Right atrium auricular region (tissue), 2 donors: ENCODE data around the gene CEMIP. TPM values are rescaled to one million over a fixed set of nuclear protein-coding genes. Genes with fewer than 3 reads are reported as not detected.

Source experiments
- DNase-seq: peaks from one replicate; pipeline ENCODE4 v3.0.0-alpha.2; 2019; ENCODE audit warnings: low spot score
- H3K27ac ChIP-seq, 2 donors: fragments of 200-600 bp; sonication (generic); 1 replicate in 1 of 2; 2 replicates in 1 of 2; pipeline ENCODE4 v1.5.1; 2016 to 2019
- H3K27me3 ChIP-seq, 2 donors: fragments of 200-600 bp; sonication (generic); one replicate each; pipeline versions ENCODE4 v1.5.1 to v1.6.0; 2017 to 2019
- H3K36me3 ChIP-seq: fragments of 200-600 bp; sonication (generic); one replicate; pipeline ENCODE4 v1.5.1; 2016
- H3K4me1 ChIP-seq, 2 donors: fragments of 200-600 bp; sonication (generic); one replicate each; pipeline versions ENCODE4 v1.5.1 to v1.6.0; 2017 to 2019
- H3K4me3 ChIP-seq, 2 donors: fragments of 200-600 bp; sonication (generic); 1 replicate in 1 of 2; 2 replicates in 1 of 2; pipeline ENCODE4 v1.5.1; 2017 to 2019; ENCODE audit warnings: mild to moderate bottlenecking in 1 of 2, moderate library complexity in 1 of 2
- H3K9me3 ChIP-seq, 2 donors: fragments of 200-600 bp; sonication (generic); one replicate each; pipeline ENCODE4 v1.5.1; 2019
- CTCF ChIP-seq, 2 donors: fragments of 200-600 bp; sonication (generic); IDR thresholded peaks; one replicate each; pipeline ENCODE4 v1.5.1; 2019; ENCODE audit warnings: antibody characterized with exemption in 2 of 2
- total RNA-seq, 2 donors: library from RNA; depleted of rRNA; stranded (reverse); fragments of >200 nt; gene quantifications; one replicate each; pipeline ENCODE4 v1.1.0, GENCODE V29; 2016

The CEMIP gene
- total RNA-seq, 2 donors from 2014 or later = 0.22 to 2.9 TPM

GRCh38 chr15:80769829-80770705 lies 9.1 kb upstream of the CEMIP start:
- H3K27me3 ChIP-seq = no peaks in the 10 kb centered on the region
- TF ChIP-seq CTCF (IDR thresholded peaks at IDR 0.05) = no peak
- H3K4me3 ChIP-seq = no peak overlapping the region
- H3K4me1 ChIP-seq = no peaks in the 10 kb centered on the region
- no peak for DNase-seq
- H3K36me3 ChIP-seq = no peaks in the 10 kb centered on the region
- H3K27ac ChIP-seq = no peak overlapping the region
- H3K9me3 ChIP-seq = no peaks in the 10 kb centered on the region

- Histone ChIP-seq H3K27me3 (no peaks in the 10 kb centered on the region), H3K4me1 (peaks cover 0 to 15% of the 10 kb centered on the region in 2 donors), H3K4me3 (no peak overlapping the region), H3K27ac (no peak overlapping the region), H3K9me3 (no peaks in the 10 kb centered on the region), H3K36me3 (no peaks in the 10 kb centered on the region)
- no peak for DNase-seq
- no peak for TF ChIP-seq CTCF (IDR thresholded peaks at IDR 0.05)
Measured at GRCh38 chr15:80773122-80773551, 6.0 kb upstream of the CEMIP start.

- TF ChIP-seq CTCF (IDR thresholded peaks at IDR 0.05) = no peak
- Histone ChIP-seq H3K4me3 (no peak overlapping the region), H3K36me3 (no peaks in the 10 kb centered on the region), H3K4me1 (peaks cover 0 to 20% of the 10 kb centered on the region in 2 donors), H3K27me3 (no peaks in the 10 kb centered on the region), H3K9me3 (no peaks in the 10 kb centered on the region), H3K27ac (no peak overlapping the region)
- DNase-seq = no peak
Measured at GRCh38 chr15:80773792-80774352, 5.3 kb upstream of the CEMIP start.

GRCh38 chr15:80774486-80774885 lies 4.7 kb upstream of the CEMIP start:
- Histone ChIP-seq H3K9me3 (no peaks in the 10 kb centered on the region), H3K4me3 (no peak overlapping the region), H3K27ac (no peak overlapping the region), H3K27me3 (no peaks in the 10 kb centered on the region), H3K4me1 (peaks cover 0 to 26% of the 10 kb centered on the region in 2 donors), H3K36me3 (no peaks in the 10 kb centered on the region)
- no peak for DNase-seq
- TF ChIP-seq CTCF (IDR thresholded peaks at IDR 0.05) = no peak

GRCh38 chr15:80775338-80775737 lies 3.8 kb upstream of the CEMIP start:
- Histone ChIP-seq H3K36me3 (no peaks in the 10 kb centered on the region), H3K4me3 (no peak overlapping the region), H3K9me3 (no peaks in the 10 kb centered on the region), H3K27me3 (no peaks in the 10 kb centered on the region), H3K4me1 (peaks cover 0 to 35% of the 10 kb centered on the region in 2 donors), H3K27ac (no peak overlapping the region)
- TF ChIP-seq CTCF (IDR thresholded peaks at IDR 0.05) = no peak
- no peak for DNase-seq
